ENCODE results near the gene NOS3.

DNA sequence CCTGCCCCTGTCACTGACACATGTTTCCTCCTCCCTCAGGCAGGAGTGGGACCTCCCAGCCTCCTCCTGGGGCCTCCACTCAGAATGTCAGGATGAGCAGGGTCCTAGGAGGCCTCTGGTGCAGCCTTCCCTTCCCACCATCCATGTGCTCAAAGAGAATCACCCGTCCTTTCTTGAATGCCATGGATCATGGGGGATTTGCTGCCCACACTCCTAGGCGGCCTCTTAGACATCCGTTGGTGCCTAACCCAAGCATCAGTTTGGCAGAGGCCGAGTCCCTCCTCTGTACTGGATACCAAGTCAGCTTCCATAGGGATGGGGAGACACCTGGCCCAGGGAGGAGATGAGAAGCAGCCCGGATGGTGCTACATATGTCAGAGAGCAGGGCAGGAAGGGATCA lies 7.0 kb downstream of the NOS3 start:
- TF ChIP-seq, protein P1, sequence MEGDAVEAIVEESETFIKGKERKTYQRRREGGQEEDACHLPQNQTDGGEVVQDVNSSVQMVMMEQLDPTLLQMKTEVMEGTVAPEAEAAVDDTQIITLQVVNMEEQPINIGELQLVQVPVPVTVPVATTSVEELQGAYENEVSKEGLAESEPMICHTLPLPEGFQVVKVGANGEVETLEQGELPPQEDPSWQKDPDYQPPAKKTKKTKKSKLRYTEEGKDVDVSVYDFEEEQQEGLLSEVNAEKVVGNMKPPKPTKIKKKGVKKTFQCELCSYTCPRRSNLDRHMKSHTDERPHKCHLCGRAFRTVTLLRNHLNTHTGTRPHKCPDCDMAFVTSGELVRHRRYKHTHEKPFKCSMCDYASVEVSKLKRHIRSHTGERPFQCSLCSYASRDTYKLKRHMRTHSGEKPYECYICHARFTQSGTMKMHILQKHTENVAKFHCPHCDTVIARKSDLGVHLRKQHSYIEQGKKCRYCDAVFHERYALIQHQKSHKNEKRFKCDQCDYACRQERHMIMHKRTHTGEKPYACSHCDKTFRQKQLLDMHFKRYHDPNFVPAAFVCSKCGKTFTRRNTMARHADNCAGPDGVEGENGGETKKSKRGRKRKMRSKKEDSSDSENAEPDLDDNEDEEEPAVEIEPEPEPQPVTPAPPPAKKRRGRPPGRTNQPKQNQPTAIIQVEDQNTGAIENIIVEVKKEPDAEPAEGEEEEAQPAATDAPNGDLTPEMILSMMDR (conservative IDR thresholded peaks at IDR 0.05; ENCODE audit: low read depth, low read length), result no peak
- TF ChIP-seq EZH2phosphoT487 (IDR thresholded peaks at IDR 0.05; ENCODE audit: borderline replicate concordance, low read length) (no peak), EZH2 (IDR thresholded peaks at IDR 0.05; ENCODE audit: low read length, unreplicated experiment) (no peak)
